Measurements from ENCODE around the gene SLC39A2. TPM values are rescaled to one million over a fixed set of nuclear protein-coding genes. Genes with fewer than 3 reads are reported as not detected.

Gene SLC39A2
- total RNA-seq, 1 donor from 2014 or later: not detected

DNA sequence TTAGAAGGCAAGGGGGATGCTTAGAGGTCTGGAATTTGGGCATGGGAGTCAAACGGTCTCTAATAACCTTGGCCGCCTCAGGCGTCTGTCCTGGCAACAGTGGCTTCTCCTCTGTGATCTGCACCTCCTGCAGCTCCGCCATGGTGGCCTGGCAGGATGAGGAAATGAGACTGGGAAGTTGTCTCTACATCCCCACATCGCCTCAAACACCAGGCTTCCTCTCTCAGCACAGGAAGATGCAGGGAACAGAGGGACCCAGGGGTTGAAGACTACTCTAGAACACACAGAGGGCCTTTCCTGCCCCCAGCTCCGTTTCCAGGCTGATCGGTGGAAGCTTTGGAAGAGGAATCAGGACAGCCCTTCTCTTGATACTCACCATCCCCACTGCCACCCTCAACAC is 24.1 kb downstream of the SLC39A2 start:
- TF ChIP-seq, protein P1, sequence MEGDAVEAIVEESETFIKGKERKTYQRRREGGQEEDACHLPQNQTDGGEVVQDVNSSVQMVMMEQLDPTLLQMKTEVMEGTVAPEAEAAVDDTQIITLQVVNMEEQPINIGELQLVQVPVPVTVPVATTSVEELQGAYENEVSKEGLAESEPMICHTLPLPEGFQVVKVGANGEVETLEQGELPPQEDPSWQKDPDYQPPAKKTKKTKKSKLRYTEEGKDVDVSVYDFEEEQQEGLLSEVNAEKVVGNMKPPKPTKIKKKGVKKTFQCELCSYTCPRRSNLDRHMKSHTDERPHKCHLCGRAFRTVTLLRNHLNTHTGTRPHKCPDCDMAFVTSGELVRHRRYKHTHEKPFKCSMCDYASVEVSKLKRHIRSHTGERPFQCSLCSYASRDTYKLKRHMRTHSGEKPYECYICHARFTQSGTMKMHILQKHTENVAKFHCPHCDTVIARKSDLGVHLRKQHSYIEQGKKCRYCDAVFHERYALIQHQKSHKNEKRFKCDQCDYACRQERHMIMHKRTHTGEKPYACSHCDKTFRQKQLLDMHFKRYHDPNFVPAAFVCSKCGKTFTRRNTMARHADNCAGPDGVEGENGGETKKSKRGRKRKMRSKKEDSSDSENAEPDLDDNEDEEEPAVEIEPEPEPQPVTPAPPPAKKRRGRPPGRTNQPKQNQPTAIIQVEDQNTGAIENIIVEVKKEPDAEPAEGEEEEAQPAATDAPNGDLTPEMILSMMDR (IDR thresholded peaks at IDR 0.05): no peak
- Histone ChIP-seq H3K27ac (peak overlapping the region; percentile 4), H3K27me3 (ENCODE audit: low read depth) (no peaks in the 10 kb centered on the region), H3K4me1 (peaks cover 17% of the 10 kb centered on the region), H3K4me3 (peak overlapping the region; percentile 90), H3K36me3 (peaks cover 41% of the 10 kb centered on the region), H3K9me3 (no peaks in the 10 kb centered on the region)
- no peak for ATAC-seq
- intact Hi-C loops (cut with DNase I): loop anchor here (5.0 kb wide), 1 partner anchor 74 kb away; the partner anchor contains the start of gene ZNF219
- DNase-seq: no peak

DNA sequence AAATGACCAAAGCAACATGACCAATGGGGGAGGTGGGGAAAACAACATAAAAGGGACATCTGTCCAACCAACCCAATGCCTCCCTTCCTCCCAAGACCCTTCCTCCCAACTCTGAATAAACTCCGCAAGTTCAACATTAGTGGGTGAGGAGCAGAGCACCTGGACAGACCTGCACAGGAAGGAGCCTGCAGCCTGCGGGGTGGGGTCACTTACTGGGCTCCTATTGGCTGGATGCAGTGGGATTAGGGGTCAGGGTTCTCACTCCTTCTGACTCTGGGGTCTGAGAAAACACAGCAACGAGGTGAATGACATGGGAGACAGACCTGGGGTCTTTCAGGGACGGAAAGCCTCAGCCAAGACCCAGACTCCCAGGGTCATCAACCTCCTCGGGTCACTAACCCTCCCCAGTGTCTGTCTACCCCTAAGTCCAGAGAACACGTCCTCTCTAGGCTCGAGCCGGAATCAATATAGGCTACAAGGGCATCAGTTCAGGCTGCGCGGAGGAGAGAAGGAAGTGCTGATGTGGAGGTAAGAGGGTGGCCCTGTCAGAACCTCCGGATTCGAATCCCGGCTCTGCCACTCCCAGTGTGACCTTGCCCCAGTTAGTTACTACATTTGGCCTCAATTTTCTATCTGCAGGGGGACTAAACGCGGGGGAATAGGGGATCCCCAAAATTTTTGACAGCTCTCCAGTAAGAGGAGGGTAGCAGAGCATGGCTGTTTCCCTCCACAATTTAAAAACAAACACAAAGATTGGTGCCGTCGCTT is 24.9 kb downstream of the SLC39A2 start:
- ATAC-seq (peak in 1 of 2 donors; percentile 27), DNase-seq (no peak)
- H3K36me3 ChIP-seq: peaks cover 33% of the 10 kb centered on the region
- no peaks in the 10 kb centered on the region for H3K27me3 ChIP-seq (ENCODE audit: low read depth)
- intact Hi-C loops (cut with DNase I): loop anchor here (5.0 kb wide), 1 partner anchor 73 kb away; the partner anchor contains the start of gene ZNF219
- H3K4me1 ChIP-seq: peaks cover 17% of the 10 kb centered on the region
- H3K4me3 ChIP-seq: peak overlapping the region; percentile 90
- peak overlapping the region; percentile 85 for H3K27ac ChIP-seq
- no peaks in the 10 kb centered on the region for H3K9me3 ChIP-seq
- TF ChIP-seq, protein P1 (IDR thresholded peaks at IDR 0.05): no peak

DNA sequence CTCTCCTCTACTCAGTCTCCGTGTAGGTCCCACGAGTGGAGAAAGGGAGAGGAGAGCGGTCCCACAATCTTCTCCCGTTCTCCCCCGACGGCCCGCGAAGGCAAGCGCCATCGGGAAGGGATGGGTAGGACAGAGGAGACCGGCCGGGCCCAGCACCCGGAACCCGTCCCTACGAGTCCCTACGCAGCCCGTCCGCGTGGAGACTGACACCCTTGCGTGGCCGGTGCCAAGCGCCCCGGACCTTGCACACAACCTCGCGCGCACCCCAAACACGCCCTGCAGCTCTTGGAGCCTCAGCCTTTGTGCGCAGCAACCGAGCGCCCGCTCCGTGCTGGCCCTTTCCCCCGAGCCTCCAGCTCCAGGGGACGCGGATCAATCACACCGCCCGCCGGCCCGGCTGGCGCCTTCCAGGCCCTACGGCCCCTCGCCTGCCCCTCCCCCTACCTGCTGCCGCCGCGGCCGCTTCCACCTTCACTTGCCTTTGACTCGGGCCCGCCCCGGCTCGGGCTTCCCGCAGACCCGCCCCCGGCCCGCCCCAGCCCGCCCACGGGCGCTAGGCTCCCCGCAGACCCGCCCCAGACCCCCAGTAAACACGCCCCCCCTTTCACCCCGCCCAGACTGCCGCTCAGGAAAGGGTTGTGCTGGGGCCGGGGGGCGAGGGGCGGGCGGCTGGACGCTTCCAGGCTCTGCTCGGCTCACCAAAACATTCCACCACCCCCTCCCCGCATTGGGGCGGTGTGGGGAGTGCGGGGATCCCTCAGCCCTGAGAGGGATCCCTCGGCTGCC is 25.7 kb downstream of the SLC39A2 start, which contains the start of gene NDRG2:
Gene NDRG2 (minus strand): TSS at position 477 of the 786 bp plus-strand sequence. CDS start 1,746 bp downstream, outside the sequence.
- peak; percentile 87 for DNase-seq
- H3K36me3 ChIP-seq: peaks cover 25% of the 10 kb centered on the region
- intact Hi-C loops (cut with DNase I): loop anchor here (5.0 kb wide), 1 partner anchor 73 kb away; the partner anchor contains the start of gene ZNF219
- H3K27ac ChIP-seq: peak within 1 kb of the TSS; percentile 85
- H3K9me3 ChIP-seq: no peaks in the 10 kb centered on the region
- TF ChIP-seq, protein P1 (IDR thresholded peaks at IDR 0.05): no peak
- ATAC-seq: peak; percentile 92 to 95
- H3K4me3 ChIP-seq: peak within 1 kb of the TSS; percentile 90
- H3K27me3 ChIP-seq (ENCODE audit: low read depth): no peaks in the 10 kb centered on the region
- peaks cover 17% of the 10 kb centered on the region for H3K4me1 ChIP-seq

DNA sequence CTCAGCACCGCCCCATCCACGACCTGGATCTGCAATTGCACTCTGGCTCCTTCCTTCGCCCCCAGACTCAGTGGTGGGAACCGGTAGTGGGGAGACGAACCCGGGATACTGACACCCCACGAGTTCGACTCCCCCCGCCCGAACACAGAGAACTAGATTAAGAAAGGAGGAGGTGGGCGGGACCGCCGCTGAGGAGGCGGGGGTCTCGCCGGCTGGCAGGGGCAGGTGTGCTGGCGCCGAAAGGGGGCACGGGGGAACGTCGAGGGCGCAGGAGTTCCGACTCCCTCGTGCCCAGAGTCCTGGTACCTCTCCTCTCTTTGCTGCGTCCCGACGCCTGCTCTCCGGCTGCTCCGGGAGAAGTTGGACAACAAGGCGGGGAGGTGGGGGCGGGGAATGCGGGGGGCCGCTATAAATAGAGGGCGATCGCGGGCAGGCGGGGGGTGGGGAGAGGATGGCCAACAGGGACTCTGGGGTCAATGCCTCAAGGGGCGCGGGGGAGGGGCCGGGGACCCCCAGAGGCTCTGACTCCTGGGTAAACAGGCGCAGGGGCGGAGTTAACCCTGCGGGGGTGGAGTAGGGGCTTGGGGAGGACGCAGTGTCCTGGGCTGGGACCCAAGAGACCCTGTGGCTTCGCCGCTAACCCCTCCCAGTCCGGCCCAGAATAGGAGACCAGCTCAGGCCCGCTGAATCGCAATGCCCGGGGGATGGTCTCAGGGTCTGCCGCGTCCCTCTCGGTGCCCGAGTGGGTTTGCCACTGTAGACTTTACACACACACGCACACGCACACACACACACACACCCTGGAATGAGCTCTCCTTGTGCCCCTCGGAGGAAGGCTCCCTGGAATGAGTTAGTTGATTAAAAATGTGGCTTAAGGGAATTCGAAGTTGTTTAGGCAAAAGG is 26.5 kb downstream of the SLC39A2 start:
- TF ChIP-seq, protein P1 (IDR thresholded peaks at IDR 0.05): no peak
- H3K27ac ChIP-seq: peak overlapping the region; percentile 85
- intact Hi-C loops (cut with DNase I): no loop called here
- ATAC-seq: peak; percentile 58 to 60
- no peaks in the 10 kb centered on the region for H3K27me3 ChIP-seq (ENCODE audit: low read depth)
- peak overlapping the region; percentile 90 for H3K4me3 ChIP-seq
- peaks cover 17% of the 10 kb centered on the region for H3K4me1 ChIP-seq
- no peaks in the 10 kb centered on the region for H3K9me3 ChIP-seq
- peak; percentile 71 for DNase-seq
- H3K36me3 ChIP-seq: peaks cover 17% of the 10 kb centered on the region
